ENCODE results near the gene NCK2. TPM values are rescaled to one million over a fixed set of nuclear protein-coding genes. Genes with fewer than 3 reads are reported as not detected.

NCK2 gene
- polyA plus RNA-seq, 1 experiment = 20.5 TPM

- Histone ChIP-seq H3K4me3 (ENCODE audit: low read depth, low read length) (no peak overlapping the region), H3K9me3 (ENCODE audit: control insufficient read depth, insufficient read depth, low read length) (no peaks in the 10 kb centered on the region; the same call in 1 of the 2 replicates), H3K27ac (ENCODE audit: low read depth, low read length) (no peak overlapping the region), H3K27me3 (ENCODE audit: control insufficient read depth, insufficient read depth, low read length) (peaks cover 2% of the 10 kb centered on the region)
- DNase-seq (ENCODE audit: low read depth, low spot score) = no peak
- no peak for TF ChIP-seq CTCF (IDR thresholded peaks at IDR 0.05; ENCODE audit: low read depth, low read length)
- CTCF ChIA-PET = no interaction called here
- POLR2A ChIA-PET = no interaction called here
These were observed 166.7 kb downstream of the NCK2 start for GRCh38 chr2:105911425-105911824.

- no peak for DNase-seq (ENCODE audit: low read depth, low spot score)
- H3K9me3 ChIP-seq (ENCODE audit: control insufficient read depth, insufficient read depth, low read length) = no peaks in the 10 kb centered on the region; the same call in 1 of the 2 replicates
- POLR2A ChIA-PET = no interaction called here
- H3K27ac ChIP-seq (ENCODE audit: low read depth, low read length) = no peak overlapping the region
- peaks cover 2% of the 10 kb centered on the region for H3K27me3 ChIP-seq (ENCODE audit: control insufficient read depth, insufficient read depth, low read length)
- CTCF ChIA-PET = no interaction called here
- H3K4me3 ChIP-seq (ENCODE audit: low read depth, low read length) = no peak overlapping the region
- no peak for TF ChIP-seq CTCF (IDR thresholded peaks at IDR 0.05; ENCODE audit: low read depth, low read length)
These were observed 167.4 kb downstream of the NCK2 start for GRCh38 chr2:105912081-105912480.

GRCh38 chr2:105915005-105915558 is 170.4 kb downstream of the NCK2 start:
- Histone ChIP-seq H3K4me3 (ENCODE audit: low read depth, low read length) (no peak overlapping the region), H3K27ac (ENCODE audit: low read depth, low read length) (no peak overlapping the region), H3K9me3 (ENCODE audit: control insufficient read depth, insufficient read depth, low read length) (no peaks in the 10 kb centered on the region; the same call in 1 of the 2 replicates), H3K27me3 (ENCODE audit: control insufficient read depth, insufficient read depth, low read length) (peaks cover 2% of the 10 kb centered on the region)
- CTCF ChIA-PET = no interaction called here
- no peak for TF ChIP-seq CTCF (IDR thresholded peaks at IDR 0.05; ENCODE audit: low read depth, low read length)
- no peak for DNase-seq (ENCODE audit: low read depth, low spot score)
- POLR2A ChIA-PET = no interaction called here

- H3K27ac ChIP-seq (ENCODE audit: low read depth, low read length) = no peak overlapping the region
- peaks cover 2% of the 10 kb centered on the region for H3K27me3 ChIP-seq (ENCODE audit: control insufficient read depth, insufficient read depth, low read length)
- H3K4me3 ChIP-seq (ENCODE audit: low read depth, low read length) = no peak overlapping the region
- H3K9me3 ChIP-seq (ENCODE audit: control insufficient read depth, insufficient read depth, low read length) = no peaks in the 10 kb centered on the region; the same call in 1 of the 2 replicates
- ChIA-PET POLR2A (no interaction called here), CTCF (no interaction called here)
- no peak for DNase-seq (ENCODE audit: low read depth, low spot score)
- no peak for TF ChIP-seq CTCF (IDR thresholded peaks at IDR 0.05; ENCODE audit: low read depth, low read length)
These were observed 172.5 kb downstream of the NCK2 start for GRCh38 chr2:105917226-105917625.

GRCh38 chr2:105917688-105918087 is 173.0 kb downstream of the NCK2 start:
- no peak for DNase-seq (ENCODE audit: low read depth, low spot score)
- POLR2A ChIA-PET = no interaction called here
- H3K27ac ChIP-seq (ENCODE audit: low read depth, low read length) = no peak overlapping the region
- peaks cover 2% of the 10 kb centered on the region for H3K27me3 ChIP-seq (ENCODE audit: control insufficient read depth, insufficient read depth, low read length)
- no peak overlapping the region for H3K4me3 ChIP-seq (ENCODE audit: low read depth, low read length)
- CTCF ChIA-PET = no interaction called here
- TF ChIP-seq CTCF (IDR thresholded peaks at IDR 0.05; ENCODE audit: low read depth, low read length) = no peak
- no peaks in the 10 kb centered on the region; the same call in 1 of the 2 replicates for H3K9me3 ChIP-seq (ENCODE audit: control insufficient read depth, insufficient read depth, low read length)
